CMK (cell line): ENCODE data around the gene PCDH10.
"Not testable (repeated sequence)": the region's sequence is repeated elsewhere in the genome, so short reads cannot be mapped to it uniquely, and the experiment has no call there.

Experiments
- DNase-seq: peaks from one replicate; pipeline ENCODE4 v3.0.0-alpha.2; 2010; ENCODE audit warnings: low read depth

The PCDH10 gene

GRCh38 chr4:133150486-133151340 lies 1.6 kb downstream of the PCDH10 start:
- DNase-seq = no peak

- DNase-seq = no peak
Observed at GRCh38 chr4:133151341-133151690, 2.2 kb downstream of the PCDH10 start.

GRCh38 chr4:133151691-133152329 lies 2.7 kb downstream of the PCDH10 start:
- no peak for DNase-seq

- DNase-seq = no peak
Observed at GRCh38 chr4:133152330-133152821, 3.3 kb downstream of the PCDH10 start.

- DNase-seq = no peak
Observed at GRCh38 chr4:133152831-133153481, 3.9 kb downstream of the PCDH10 start.

GRCh38 chr4:133154725-133155124 lies 5.6 kb downstream of the PCDH10 start:
- no peak for DNase-seq

- no peak for DNase-seq
Observed at GRCh38 chr4:133156096-133156495, 7.0 kb downstream of the PCDH10 start.

- DNase-seq = no peak
Observed at GRCh38 chr4:133156556-133156955, 7.5 kb downstream of the PCDH10 start.

GRCh38 chr4:133157460-133158160 lies 8.5 kb downstream of the PCDH10 start:
- DNase-seq = no peak

- no peak for DNase-seq
Observed at GRCh38 chr4:133160853-133161252, 11.8 kb downstream of the PCDH10 start.

GRCh38 chr4:133161570-133162295 lies 12.6 kb downstream of the PCDH10 start:
- DNase-seq = no peak

- no peak for DNase-seq
Observed at GRCh38 chr4:133162941-133163340, 13.8 kb downstream of the PCDH10 start.

- no peak for DNase-seq
Observed at GRCh38 chr4:133178956-133179355, 29.9 kb downstream of the PCDH10 start.

GRCh38 chr4:133186210-133186609 lies 37.1 kb downstream of the PCDH10 start:
- no peak for DNase-seq

- no peak for DNase-seq
Observed at GRCh38 chr4:133186845-133187244, 37.8 kb downstream of the PCDH10 start.

GRCh38 chr4:133188433-133189146 lies 39.5 kb downstream of the PCDH10 start:
- DNase-seq = no peak

GRCh38 chr4:133189147-133189517 lies 40.0 kb downstream of the PCDH10 start:
- DNase-seq = no peak

GRCh38 chr4:133190098-133190497 lies 41.0 kb downstream of the PCDH10 start:
- no peak for DNase-seq

GRCh38 chr4:133208694-133209285 lies 59.7 kb downstream of the PCDH10 start:
- no peak for DNase-seq

GRCh38 chr4:133233922-133234321 lies 84.8 kb downstream of the PCDH10 start:
- no peak for DNase-seq

- not testable (repeated sequence) for DNase-seq
Observed at GRCh38 chr4:133240451-133240850, 91.4 kb downstream of the PCDH10 start.
